Right ventricle myocardium superior (tissue), 1 donor: ENCODE results near the gene NONO. TPM values are rescaled to one million over a fixed set of nuclear protein-coding genes. Genes with fewer than 3 reads are reported as not detected.
"Not testable (repeated sequence)": the region's sequence is repeated elsewhere in the genome, so short reads cannot be mapped to it uniquely, and the experiment has no call there.

Source experiments
- ATAC-seq: fragments of 200-7000 bp; cut with Tn5 transposase; one replicate; pipeline ENCODE4 v1.9.1; 2020; ENCODE audit warnings: mild to moderate bottlenecking; ENCODE audit not compliant: poor library complexity
- DNase-seq: peaks from one replicate; pipeline ENCODE4 v3.0.0-alpha.2; 2020
- intact Hi-C: fragments of 100-400 bp; cut with DNase I; formaldehyde crosslinking; loops from one replicate; pipeline ENCODE4 v1.11.2; 2022
- total RNA-seq: library from RNA; stranded (reverse); fragmentation: NEBNext Ultra II Directional; extraction: Animal tissue kit (Norgen Biotek cat#: 25700); gene quantifications from one replicate; pipeline ENCODE4 v1.2.1, GENCODE V29; 2021
- donor health status: DM: no; HTN: yes; CAD: no; lungs with severe emphysema.

The NONO gene
- total RNA-seq, 1 donor from 2014 or later = 89.9 TPM

GRCh38 chrX:71349151-71349665 lies 65.8 kb downstream of the NONO start:
- ATAC-seq, DNase-seq, intact Hi-C loops: not testable (repeated sequence)

GRCh38 chrX:71349867-71350266 lies 66.4 kb downstream of the NONO start:
- DNase-seq, ATAC-seq, intact Hi-C loops: not testable (repeated sequence)

Other genes with a start within 250 kb of the NONO start
- gene SNX12, start 215.3 kb upstream of the NONO start, total RNA-seq = 45.0 TPM
- gene FOXO4, start 187.8 kb upstream of the NONO start, total RNA-seq = 55.6 TPM
- not detected for gene CXorf65, start 176.9 kb upstream of the NONO start, total RNA-seq
- gene IL2RG, start 172.1 kb upstream of the NONO start, total RNA-seq = 0.89 TPM
- 18.3 TPM for gene MED12, start 165.0 kb upstream of the NONO start, total RNA-seq
- 0.38 TPM for gene NLGN3, start 138.8 kb upstream of the NONO start, total RNA-seq
- gene GJB1, start 60.4 kb upstream of the NONO start, total RNA-seq = not detected
- gene ZMYM3, start 29.5 kb upstream of the NONO start, total RNA-seq = 13.0 TPM
- gene ITGB1BP2, start 18.1 kb downstream of the NONO start, total RNA-seq = 104 TPM
- 13.4 TPM for gene TAF1, start 82.7 kb downstream of the NONO start, total RNA-seq
- 72.7 TPM for gene OGT, start 249.5 kb downstream of the NONO start, total RNA-seq